ENCODE results near the gene EIF5A2. TPM values are rescaled to one million over a fixed set of nuclear protein-coding genes. Genes with fewer than 3 reads are reported as not detected.

The EIF5A2 gene
- total and polyA plus RNA-seq, 10 of the 15 experiments (the other 5 are each of a cell fraction or from before 2014, with no cell fraction given) = 0.76 to 3.0 (median 2.2) TPM

DNA sequence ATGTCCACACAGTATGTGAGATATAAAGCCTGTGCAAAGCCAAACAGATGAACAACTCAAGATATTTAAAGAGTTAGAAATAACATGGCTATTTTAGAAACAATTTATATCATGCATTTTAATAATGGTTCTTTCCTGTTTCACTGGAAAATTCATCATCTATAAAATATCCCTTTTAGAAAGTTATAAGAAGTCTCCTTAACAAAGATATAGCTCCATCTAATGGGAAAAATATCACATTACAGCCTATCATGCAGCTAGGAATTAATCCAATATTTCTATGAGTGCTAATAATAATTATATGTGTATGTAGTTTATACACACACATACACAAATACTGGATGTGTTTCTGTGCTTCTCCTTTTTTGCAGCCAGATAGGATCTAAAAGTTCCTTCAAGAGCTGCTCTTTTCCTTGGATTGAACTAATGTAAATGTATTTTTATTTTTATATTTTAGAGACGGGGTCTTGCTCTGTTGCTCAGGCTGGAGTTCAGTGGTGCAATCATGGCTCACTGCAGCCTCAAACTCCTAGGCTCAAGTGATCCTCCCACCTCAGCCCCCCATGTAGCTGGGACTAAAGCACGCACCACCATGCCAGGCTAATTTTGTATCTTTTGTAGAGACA lies 60.0 kb downstream of the EIF5A2 start:
- peaks cover under 1 to 6% of the 10 kb centered on the region in 2 experiments; a peak in 3 of 4 replicates for H3K27me3 ChIP-seq (replicated peaks in 1 of 2; ENCODE audit: control insufficient read depth in 2 of 2, insufficient read depth in 2 of 2, low read length in 1 of 2)
- intact Hi-C loops (cut with micrococcal nuclease; ENCODE audit: unreplicated experiment) = no loop called here
- H3K4me3 ChIP-seq = no peak overlapping the region
- in situ Hi-C loops (cut with MboI) = no loop called here
- WGBS (ENCODE audit: insufficient coverage, insufficient replicate concordance, low lambda C conversion rate, missing lambda C conversion rate) = 60% methylated on average over 2 of the region's 2 CpGs
- ATAC-seq = no peak
- POLR2A ChIA-PET = no interaction called here
- H3K27ac ChIP-seq (ENCODE audit: control insufficient read depth, insufficient read depth) = no peak overlapping the region
- H3K4me2 ChIP-seq (ENCODE audit: control insufficient read depth, insufficient read depth) = no peak overlapping the region
- CTCF ChIA-PET = interaction anchor here (0.6 to 3.4 kb wide), 13 partner anchors 9 to 435 kb away, joined by 3 to 25 read pairs (median 3); no protein-coding TSS in a partner anchor
- FAIRE-seq = no peak
- H3K9me3 ChIP-seq (replicated peaks; ENCODE audit: control insufficient read depth, insufficient read depth, low read length) = no peaks in the 10 kb centered on the region
- no peak for TF ChIP-seq RB1 (IDR thresholded peaks at IDR 0.05; ENCODE audit: borderline replicate concordance)
- TF ChIP-seq, protein P1, sequence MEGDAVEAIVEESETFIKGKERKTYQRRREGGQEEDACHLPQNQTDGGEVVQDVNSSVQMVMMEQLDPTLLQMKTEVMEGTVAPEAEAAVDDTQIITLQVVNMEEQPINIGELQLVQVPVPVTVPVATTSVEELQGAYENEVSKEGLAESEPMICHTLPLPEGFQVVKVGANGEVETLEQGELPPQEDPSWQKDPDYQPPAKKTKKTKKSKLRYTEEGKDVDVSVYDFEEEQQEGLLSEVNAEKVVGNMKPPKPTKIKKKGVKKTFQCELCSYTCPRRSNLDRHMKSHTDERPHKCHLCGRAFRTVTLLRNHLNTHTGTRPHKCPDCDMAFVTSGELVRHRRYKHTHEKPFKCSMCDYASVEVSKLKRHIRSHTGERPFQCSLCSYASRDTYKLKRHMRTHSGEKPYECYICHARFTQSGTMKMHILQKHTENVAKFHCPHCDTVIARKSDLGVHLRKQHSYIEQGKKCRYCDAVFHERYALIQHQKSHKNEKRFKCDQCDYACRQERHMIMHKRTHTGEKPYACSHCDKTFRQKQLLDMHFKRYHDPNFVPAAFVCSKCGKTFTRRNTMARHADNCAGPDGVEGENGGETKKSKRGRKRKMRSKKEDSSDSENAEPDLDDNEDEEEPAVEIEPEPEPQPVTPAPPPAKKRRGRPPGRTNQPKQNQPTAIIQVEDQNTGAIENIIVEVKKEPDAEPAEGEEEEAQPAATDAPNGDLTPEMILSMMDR (IDR thresholded peaks at IDR 0.05 in 2 of 3, conservative IDR thresholded peaks at IDR 0.05 in 1 of 3; ENCODE audit: control insufficient read depth in 2 of 3, extremely low read depth in 1 of 3, insufficient read depth in 1 of 3, low read depth in 3 of 3, low read length in 3 of 3) = peak in 2 of 3 experiments; percentile 9 to 16; a peak in 3 of 6 replicates
- no peak overlapping the region for H2AFZ ChIP-seq (ENCODE audit: control insufficient read depth, low read depth, low read length)
- H3K9ac ChIP-seq (ENCODE audit: control insufficient read depth, insufficient read depth, low read length) = no peak overlapping the region
- BruUV-seq (replicated peaks) = no TSS peak
- SMC1A ChIA-PET (ENCODE audit: uncharacterized antibody, unreplicated experiment) = interaction anchor here (0.6 to 1.3 kb wide), 3 partner anchors 21 to 435 kb away, joined by 3 to 4 read pairs (median 3); no protein-coding TSS in a partner anchor
- H4K20me1 ChIP-seq (ENCODE audit: control insufficient read depth, insufficient read depth) = no peaks in the 10 kb centered on the region
- H3K36me3 ChIP-seq (ENCODE audit: control insufficient read depth in 2 of 2, insufficient read depth in 2 of 2, low read length in 1 of 2) = no peaks in the 10 kb centered on the region
- no peaks in the 10 kb centered on the region for H3K79me2 ChIP-seq (ENCODE audit: control insufficient read depth, insufficient read depth, low read length)
- H3K4me1 ChIP-seq (ENCODE audit: control insufficient read depth, insufficient read depth, low read length) = no peaks in the 10 kb centered on the region
- no peak for DNase-seq (ENCODE audit: low read depth, low spot score)
- RAD21 ChIA-PET (ENCODE audit: unreplicated experiment) = interaction anchor here (1.0 to 1.5 kb wide), 2 partner anchors 37 to 435 kb away, joined by 3 to 8 read pairs; no protein-coding TSS in a partner anchor

- CTCF ChIA-PET = no interaction called here
- in situ Hi-C loops (cut with MboI) (no loop called here), intact Hi-C loops (cut with micrococcal nuclease; ENCODE audit: unreplicated experiment) (no loop called here)
- DNase-seq (ENCODE audit: low read depth, low spot score) = no peak
- no peak overlapping the region for H3K4me2 ChIP-seq (ENCODE audit: control insufficient read depth, insufficient read depth)
- no peaks in the 10 kb centered on the region for H4K20me1 ChIP-seq (ENCODE audit: control insufficient read depth, insufficient read depth)
- SMC1A ChIA-PET (ENCODE audit: uncharacterized antibody, unreplicated experiment) = no interaction called here
- H3K79me2 ChIP-seq (ENCODE audit: control insufficient read depth, insufficient read depth, low read length) = no peaks in the 10 kb centered on the region
- H3K4me3 ChIP-seq = no peak overlapping the region
- no peaks in the 10 kb centered on the region for H3K9me3 ChIP-seq (replicated peaks; ENCODE audit: control insufficient read depth, insufficient read depth, low read length)
- H3K4me1 ChIP-seq (ENCODE audit: control insufficient read depth, insufficient read depth, low read length) = no peaks in the 10 kb centered on the region
- RAD21 ChIA-PET (ENCODE audit: unreplicated experiment) = no interaction called here
- no peak for FAIRE-seq
- H2AFZ ChIP-seq (ENCODE audit: control insufficient read depth, low read depth, low read length) = no peak overlapping the region
- no peak for ATAC-seq
- no TSS peak for BruUV-seq (replicated peaks)
- H3K27me3 ChIP-seq (replicated peaks in 1 of 2; ENCODE audit: control insufficient read depth in 2 of 2, insufficient read depth in 2 of 2, low read length in 1 of 2) = peaks cover 0 to 7% of the 10 kb centered on the region in 2 experiments; a peak in 1 of 4 replicates
- H3K27ac ChIP-seq (ENCODE audit: control insufficient read depth, insufficient read depth) = no peak overlapping the region
- no peak for TF ChIP-seq ESRRA (IDR thresholded peaks at IDR 0.05; ENCODE audit: low read length)
- TF ChIP-seq NR2C1 (IDR thresholded peaks at IDR 0.05) = no peak
- TF ChIP-seq GATAD2B (conservative IDR thresholded peaks at IDR 0.05; ENCODE audit: low read depth) = no peak
- no peak for TF ChIP-seq CHD2 (IDR thresholded peaks at IDR 0.05; ENCODE audit: borderline replicate concordance, low read depth, low read length)
- no peak for TF ChIP-seq TARDBP (IDR thresholded peaks at IDR 0.05; ENCODE audit: borderline replicate concordance)
- no peak for TF ChIP-seq LARP7 (IDR thresholded peaks at IDR 0.05)
- TF ChIP-seq, protein P2, sequence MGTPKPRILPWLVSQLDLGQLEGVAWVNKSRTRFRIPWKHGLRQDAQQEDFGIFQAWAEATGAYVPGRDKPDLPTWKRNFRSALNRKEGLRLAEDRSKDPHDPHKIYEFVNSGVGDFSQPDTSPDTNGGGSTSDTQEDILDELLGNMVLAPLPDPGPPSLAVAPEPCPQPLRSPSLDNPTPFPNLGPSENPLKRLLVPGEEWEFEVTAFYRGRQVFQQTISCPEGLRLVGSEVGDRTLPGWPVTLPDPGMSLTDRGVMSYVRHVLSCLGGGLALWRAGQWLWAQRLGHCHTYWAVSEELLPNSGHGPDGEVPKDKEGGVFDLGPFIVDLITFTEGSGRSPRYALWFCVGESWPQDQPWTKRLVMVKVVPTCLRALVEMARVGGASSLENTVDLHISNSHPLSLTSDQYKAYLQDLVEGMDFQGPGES (IDR thresholded peaks at IDR 0.05) = no peak
- TF ChIP-seq MYC (IDR thresholded peaks at IDR 0.05; ENCODE audit: insufficient read depth, insufficient read length, insufficient replicate concordance, low read length, severe bottlenecking) = no peak
- TF ChIP-seq EZH2 (IDR thresholded peaks at IDR 0.05; ENCODE audit: borderline replicate concordance, control insufficient read depth, low read depth, low read length) = no peak
- POLR2A ChIA-PET = no interaction called here
- no peak overlapping the region for H3K9ac ChIP-seq (ENCODE audit: control insufficient read depth, insufficient read depth, low read length)
- no peaks in the 10 kb centered on the region for H3K36me3 ChIP-seq (ENCODE audit: control insufficient read depth in 2 of 2, insufficient read depth in 2 of 2, low read length in 1 of 2)
These were observed 64.1 kb downstream of the EIF5A2 start for GRCh38 chr3:170844377-170844776.
